RWPE1 (cell line): ENCODE data around the gene ENTPD7.

Experiments
- CTCF ChIA-PET: fragments of 350-600 bp; sonication (Branson Sonifier 250); formaldehyde crosslinking; extraction: SDS; loops from one replicate; lab custom pipeline; 2021; lab: Yijun Ruan, JAX
- POLR2A ChIA-PET: fragments of 400-600 bp; formaldehyde crosslinking; extraction: SDS; loops from one replicate; lab custom pipeline; 2020; ENCODE audit warnings: antibody characterized with exemption; ENCODE audit not compliant: low non-redundant PET; lab: Yijun Ruan, JAX
- DNase-seq: peaks from one replicate; pipeline ENCODE4 v3.0.0; 2012; ENCODE audit warnings: low spot score
- H3K27ac ChIP-seq: fragments of 450-650 bp; 2 replicates; pipeline ENCODE4 v1.5.1; 2017
- CTCF ChIP-seq: fragments of 450-650 bp; conservative IDR thresholded peaks from 2 replicates; pipeline ENCODE4 v1.5.1; 2017; ENCODE audit warnings: low read depth, mild to moderate bottlenecking

ENTPD7 gene

GRCh38 chr10:99671386-99671785 lies 12.1 kb downstream of the ENTPD7 start:
- ChIA-PET POLR2A (no interaction called here), CTCF (no interaction called here)
- no peak for TF ChIP-seq CTCF
- H3K27ac ChIP-seq: no peak overlapping the region
- DNase-seq: no peak

- POLR2A ChIA-PET: no interaction called here
- no peak for DNase-seq
- CTCF ChIA-PET: no interaction called here
- TF ChIP-seq CTCF: no peak
- no peak overlapping the region for H3K27ac ChIP-seq
Measured at GRCh38 chr10:99672884-99673283, 13.6 kb downstream of the ENTPD7 start.

GRCh38 chr10:99673492-99673891 lies 14.2 kb downstream of the ENTPD7 start:
- H3K27ac ChIP-seq: no peak overlapping the region
- ChIA-PET CTCF (no interaction called here), POLR2A (no interaction called here)
- no peak for DNase-seq
- no peak for TF ChIP-seq CTCF

- ChIA-PET POLR2A (no interaction called here), CTCF (interaction anchor here (0.6 to 0.7 kb wide), 2 partner anchors 13 to 212 kb away, joined by 3 read pairs; no protein-coding TSS in a partner anchor)
- DNase-seq: no peak
- no peak overlapping the region for H3K27ac ChIP-seq
- no peak for TF ChIP-seq CTCF
Measured at GRCh38 chr10:99674762-99675161, 15.5 kb downstream of the ENTPD7 start.

- TF ChIP-seq CTCF: no peak
- ChIA-PET POLR2A (no interaction called here), CTCF (interaction anchor here (1.1 kb wide), 1 partner anchor 10 kb away, joined by 3 read pairs; no protein-coding TSS in a partner anchor)
- H3K27ac ChIP-seq: no peak overlapping the region
- DNase-seq: no peak
Measured at GRCh38 chr10:99676426-99676825, 17.1 kb downstream of the ENTPD7 start.

GRCh38 chr10:99676895-99677294 lies 17.6 kb downstream of the ENTPD7 start:
- no peak overlapping the region for H3K27ac ChIP-seq
- CTCF ChIA-PET: interaction anchor here (1.1 kb wide), 1 partner anchor 10 kb away, joined by 3 read pairs; no protein-coding TSS in a partner anchor
- TF ChIP-seq CTCF: no peak
- POLR2A ChIA-PET: no interaction called here
- no peak for DNase-seq
